GM12872 (cell line): ENCODE measurements around the gene DENND6B.

Experiments
- CTCF ChIP-seq: IDR thresholded peaks from 3 replicates; pipeline ENCODE4 v1.5.1; 2011; ENCODE audit warnings: low read depth, mild to moderate bottlenecking, low read length, moderate library complexity; ENCODE audit not compliant: insufficient read depth

The DENND6B gene

GRCh38 chr22:50264104-50264745 is 62.6 kb downstream of the DENND6B start:
- TF ChIP-seq CTCF = no peak

- no peak for TF ChIP-seq CTCF
Measured at GRCh38 chr22:50262973-50263617, 63.7 kb downstream of the DENND6B start.

DNA sequence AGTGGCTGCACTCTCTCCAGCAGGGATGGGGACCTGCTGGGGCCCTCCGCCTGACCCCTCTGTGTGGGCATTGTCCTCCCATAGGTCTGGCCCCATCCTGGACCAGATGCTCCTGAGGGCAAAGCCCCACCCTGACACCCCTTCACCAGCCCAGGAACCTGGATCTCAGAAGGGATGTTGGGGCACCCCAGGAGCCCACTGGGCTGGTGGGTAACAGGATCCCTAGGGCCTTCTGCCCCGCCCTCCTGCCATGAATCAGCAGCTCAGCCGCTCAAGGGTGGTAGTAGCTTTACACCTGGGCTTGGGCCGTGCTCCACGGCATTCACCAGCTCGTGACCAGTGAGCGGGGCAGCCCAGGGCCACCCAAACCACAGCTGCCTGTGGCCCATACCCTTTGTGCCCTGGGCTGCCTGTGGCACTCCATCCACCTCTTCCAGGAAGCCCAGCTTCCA is 64.3 kb downstream of the DENND6B start:
- TF ChIP-seq CTCF = no peak

- no peak for TF ChIP-seq CTCF
Measured at GRCh38 chr22:50261615-50262459, 65.0 kb downstream of the DENND6B start, which contains the start of gene MAPK12. Gene MAPK12, minus strand, starts transcription at chr22:50261683. Its CDS starts 174 bp downstream, at chr22:50261509.

GRCh38 chr22:50260801-50261614 is 65.8 kb downstream of the DENND6B start:
- no peak for TF ChIP-seq CTCF

GRCh38 chr22:50260434-50260800 is 66.4 kb downstream of the DENND6B start:
- no peak for TF ChIP-seq CTCF

- TF ChIP-seq CTCF = no peak
Measured at GRCh38 chr22:50259302-50259701, 67.5 kb downstream of the DENND6B start.
